Kasumi-1 (cell line): ENCODE measurements around the gene H3-3A.

Source experiments
- DNase-seq, 2 experiments: peaks; one replicate each; lab custom pipeline; 2025; lab: John Stamatoyannopoulos, UW

Gene H3-3A

DNA sequence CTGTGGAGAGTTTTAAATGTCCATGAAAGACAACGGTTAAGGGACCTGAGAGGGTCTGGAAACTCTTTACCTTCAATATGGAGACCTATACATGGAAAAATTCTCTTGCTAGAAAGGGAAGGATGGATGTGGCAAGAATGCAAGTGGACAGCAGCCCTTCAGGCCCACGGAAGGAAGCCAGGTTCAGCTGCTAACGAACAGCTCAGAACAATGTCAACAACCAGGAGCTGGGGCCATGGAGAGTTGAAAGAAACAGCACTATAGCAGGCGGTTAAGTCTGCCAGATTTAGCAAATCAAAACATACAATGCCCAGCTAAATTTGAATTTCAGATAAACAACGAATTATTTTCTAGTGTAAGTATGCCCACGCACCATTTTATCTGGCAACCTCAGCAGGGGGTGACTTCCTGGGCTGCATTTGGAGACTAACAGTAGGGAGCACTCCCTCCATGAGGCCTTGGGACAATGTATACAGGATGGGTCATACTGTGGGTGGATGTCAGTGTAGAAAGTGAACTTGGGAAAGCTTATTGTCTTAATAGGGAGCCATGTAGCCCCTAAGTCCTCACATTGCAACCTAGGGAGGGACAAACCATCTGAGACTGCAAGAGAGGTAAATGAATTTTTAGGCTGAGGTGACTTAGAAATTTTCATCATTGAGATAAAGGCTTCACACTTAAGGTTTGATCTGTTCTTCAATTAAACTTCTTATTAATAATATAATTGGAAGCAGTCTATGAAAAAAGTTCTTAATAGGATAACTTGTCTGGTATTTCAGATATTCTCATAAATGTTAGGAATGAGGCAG lies 7.8 kb upstream of the H3-3A start:
- DNase-seq = no peak

GRCh38 chr1:226059709-226060108 lies 2.8 kb upstream of the H3-3A start:
- no peak for DNase-seq

DNA sequence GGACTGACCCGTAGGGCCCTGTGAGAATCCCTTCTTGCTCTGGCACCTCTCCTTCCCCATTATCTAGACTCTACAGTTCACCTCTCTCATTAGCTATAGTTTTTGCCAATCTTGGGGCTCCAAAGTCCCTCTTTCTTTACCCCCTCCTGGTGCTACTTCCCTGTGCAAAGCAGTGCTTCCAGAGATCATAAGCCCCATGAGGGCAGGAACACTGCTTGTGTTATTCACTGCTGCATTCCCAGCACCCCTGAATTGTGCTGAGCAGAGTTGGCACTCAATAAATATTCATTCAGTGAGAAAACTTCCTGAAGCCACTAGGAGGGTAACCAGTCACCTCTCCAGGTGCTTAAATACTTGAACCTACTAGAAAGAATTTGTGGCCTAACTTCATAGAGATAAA lies 2.1 kb upstream of the H3-3A start:
- DNase-seq = no peak

DNA sequence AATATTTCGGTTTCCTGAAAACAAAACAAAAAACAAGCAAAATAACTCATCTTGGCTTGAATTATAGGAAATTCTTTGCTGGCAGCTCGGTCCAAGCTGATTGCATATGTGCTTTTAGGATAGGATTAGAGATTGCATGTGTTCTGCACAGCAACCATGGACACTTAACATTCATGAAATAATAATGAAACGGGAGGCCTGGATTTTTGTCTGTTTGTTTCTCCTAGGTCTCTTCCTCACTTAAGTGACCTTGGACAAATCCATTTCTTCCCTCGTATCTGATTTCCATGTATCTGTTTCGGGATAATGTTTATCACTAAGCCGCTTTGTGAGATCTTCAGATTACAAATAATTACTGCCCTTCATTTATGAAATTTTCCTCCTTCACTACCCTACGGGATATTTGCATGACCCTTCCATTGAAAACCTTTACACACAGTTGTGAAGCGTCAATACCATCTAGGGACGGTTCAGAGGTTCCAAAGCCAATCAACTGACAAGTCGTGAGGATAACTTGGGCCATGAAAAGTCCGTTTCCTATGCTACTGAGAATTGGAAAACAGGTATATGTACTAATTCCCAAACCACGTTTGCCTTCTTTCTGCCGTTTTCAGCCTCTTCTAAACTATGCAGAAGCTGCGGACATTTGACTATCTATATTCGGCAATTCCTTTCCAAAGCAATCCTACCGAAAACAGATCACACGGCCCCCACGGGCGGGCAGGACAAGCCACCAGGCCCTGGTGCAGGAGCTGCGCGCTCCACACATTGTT lies 1.3 kb upstream of the H3-3A start:
- peak; percentile 41 to 49 for DNase-seq

DNA sequence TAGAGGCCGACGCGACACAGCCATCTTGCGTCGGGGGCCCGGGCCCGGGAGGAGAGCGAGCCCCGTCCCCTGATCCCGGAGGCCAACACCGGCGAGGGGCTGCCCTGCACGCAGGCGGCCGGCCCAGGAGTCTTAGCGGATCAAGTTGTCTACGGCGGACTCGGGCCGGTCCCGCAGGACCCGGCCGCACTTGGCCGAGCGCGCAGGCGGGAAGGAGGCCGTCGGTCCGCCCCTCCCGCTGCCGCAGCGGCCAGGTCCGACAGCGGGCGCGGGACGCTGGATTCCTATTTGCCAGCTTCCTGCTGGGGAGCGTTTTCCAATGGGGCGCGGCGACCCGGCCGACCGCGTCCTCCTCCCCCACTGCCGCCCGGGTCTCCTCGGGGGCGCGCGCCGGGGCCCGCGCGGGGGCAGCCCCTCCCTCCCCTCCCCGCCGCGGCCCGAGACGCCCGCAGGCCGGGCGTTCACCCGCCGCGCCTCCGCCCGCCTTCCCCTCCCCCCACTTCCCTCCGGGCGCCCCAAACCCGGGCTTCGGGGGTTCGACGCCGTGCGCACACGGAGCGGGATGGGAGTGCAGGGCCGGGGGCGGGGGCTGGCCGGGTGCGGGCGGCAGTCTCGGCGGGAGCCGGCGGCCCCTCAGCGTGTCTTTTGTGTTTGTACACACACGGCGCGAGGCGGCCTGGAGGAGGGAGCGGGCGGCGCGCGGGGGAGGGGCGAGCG lies 517 bp upstream of the H3-3A start:
- peak; percentile 49 to 63 for DNase-seq

DNA sequence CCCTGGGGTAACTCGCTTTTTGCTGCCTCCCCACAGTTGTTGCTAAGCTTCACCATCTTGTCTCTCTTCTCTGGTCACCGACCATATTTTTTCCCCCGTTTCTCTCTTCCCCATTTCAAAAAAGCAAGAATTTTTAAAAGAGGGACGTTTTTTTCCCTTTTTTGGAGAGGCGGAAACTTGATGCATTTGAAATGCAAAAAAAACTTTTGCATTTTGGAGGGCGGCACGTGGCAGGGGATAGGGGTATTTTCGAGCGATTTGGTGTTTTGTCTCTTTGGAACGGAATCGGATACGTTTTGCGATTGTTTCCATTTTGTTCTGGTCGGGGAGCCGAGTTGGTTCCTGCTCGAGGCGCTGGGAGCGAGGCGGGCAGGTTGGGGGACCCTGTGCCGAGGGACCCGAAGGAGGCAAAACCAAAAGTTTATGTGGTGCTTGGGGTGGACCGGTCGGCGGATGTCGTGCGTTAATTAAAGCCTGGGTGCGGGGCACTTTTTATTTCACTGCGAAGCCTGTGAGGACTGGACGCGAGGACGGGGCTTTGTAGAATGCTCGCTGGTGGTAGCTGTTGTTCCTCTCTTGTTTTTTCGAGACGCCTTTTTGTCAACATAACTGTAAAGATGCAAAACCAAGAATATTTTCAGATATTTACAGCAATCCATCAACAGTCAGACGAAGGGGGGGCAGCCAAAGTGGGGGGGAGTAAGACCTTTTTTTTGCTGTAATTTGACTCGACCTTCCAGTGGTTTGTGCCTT lies 884 bp downstream of the H3-3A start:
- DNase-seq = peak; percentile 23 to 50

DNA sequence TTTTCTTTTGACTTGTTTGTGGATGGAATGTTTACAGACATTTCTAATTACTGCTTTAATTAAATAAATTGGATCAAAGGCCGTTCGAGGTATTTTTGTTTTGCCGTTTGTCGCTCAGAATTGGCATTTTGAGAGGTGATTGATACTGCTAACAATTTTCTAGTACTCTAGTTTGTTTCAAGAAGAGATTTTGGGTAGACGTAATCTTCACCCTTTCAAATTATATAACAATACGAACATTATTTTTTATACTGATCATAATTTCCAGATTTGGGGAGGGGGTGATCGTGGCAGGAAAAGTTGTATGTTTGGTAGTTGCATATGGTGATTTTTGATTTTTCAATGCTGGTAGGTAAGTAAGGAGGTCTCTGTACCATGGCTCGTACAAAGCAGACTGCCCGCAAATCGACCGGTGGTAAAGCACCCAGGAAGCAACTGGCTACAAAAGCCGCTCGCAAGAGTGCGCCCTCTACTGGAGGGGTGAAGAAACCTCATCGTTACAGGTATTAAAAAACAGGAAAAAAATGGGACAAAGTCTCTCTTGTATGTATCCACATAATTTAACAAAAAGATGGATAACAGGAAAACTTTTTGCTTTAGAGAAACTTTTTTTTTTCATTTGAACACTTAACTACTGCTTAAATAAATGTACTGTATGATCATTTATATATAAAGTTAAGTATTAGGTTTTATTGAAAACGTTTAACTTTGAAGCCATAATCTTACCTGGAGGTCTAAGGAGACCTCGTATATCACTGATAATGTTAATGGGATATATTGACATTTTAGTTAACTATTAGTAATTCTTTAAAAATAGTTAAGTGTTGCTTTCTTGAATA lies 1.7 kb downstream of the H3-3A start:
- peak; percentile 39 to 65 for DNase-seq

DNA sequence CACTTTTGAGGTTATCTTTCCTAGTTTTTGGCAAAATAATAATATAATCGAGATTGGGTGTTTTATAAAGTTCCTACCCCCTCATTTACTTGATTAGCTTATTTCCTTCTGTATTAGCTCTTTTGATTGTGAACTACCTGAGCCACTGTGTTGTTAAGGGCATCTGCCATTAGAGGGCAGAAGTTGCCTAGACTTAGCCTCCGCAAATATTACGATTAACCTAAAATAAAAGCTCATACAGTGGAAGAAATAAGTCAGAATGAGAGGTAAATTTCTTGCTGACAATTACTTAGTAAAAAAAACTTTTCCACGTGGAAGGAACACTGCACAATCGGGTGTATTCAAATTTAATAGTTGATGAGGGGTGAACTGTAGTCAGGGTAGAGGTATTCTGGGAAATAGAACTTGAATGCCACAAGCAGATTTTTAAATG lies 2.3 kb downstream of the H3-3A start:
- peak; percentile 64 to 75 for DNase-seq

DNA sequence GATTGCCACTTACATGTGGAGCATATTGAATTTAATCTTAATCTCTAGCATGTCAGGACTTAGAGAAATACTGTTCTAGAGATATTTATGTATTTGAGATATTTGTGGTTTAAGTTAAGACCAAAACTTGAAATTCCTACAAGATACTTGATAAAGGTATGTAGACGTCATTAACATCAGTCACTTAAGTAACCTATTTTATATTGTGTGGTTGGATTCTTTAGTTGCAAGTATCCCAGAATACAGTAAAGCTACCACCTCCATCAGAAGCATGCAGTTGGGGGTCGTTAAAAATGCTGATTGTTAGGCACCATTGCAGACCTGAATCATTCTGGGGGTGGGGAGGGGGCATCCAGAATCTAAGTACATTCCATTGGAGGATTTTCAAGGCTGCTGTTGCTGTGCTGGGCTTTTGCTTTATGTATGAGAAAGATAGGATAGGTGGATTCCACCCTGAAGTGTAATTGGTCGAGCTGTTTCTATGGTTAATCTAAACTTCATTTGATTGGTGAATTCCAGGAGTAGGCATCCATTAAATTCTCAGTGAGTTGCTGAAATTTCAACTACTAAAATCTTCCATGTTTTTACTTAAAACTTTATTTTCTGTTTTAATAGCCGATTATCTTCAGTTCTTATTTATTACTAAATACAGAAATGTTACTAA lies 4.0 kb downstream of the H3-3A start:
- DNase-seq = no peak

DNA sequence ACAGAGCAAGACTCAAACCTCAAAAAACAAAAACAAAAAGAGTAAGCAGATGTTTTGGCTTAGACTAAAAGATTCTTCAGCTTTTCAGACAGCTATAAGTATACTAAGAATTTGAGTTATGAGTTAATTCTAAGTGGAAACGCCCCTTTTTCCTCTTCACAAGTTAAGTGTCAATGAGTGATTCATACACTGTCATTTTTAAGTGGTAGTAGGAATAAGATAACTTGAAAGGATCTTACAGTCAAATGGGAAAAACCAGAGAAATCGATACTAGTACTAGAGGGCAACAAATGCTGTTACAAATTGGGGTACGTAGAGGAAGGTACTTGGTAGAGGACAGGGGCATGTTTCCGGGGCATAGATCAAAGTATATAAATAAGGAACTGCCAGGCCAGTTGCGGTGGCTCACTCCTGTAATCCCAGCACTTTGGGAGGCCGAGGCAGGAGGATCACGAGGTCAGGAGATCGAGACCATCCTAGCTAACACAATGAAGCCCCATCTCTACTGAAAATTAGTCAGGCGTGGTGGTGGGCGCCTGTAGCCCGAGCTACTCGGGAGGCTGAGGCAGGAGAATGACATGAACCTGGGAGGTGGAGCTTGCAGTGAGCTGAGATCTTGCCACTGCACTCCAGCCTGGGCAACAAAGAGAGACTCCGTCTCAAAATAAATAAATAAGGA lies 7.4 kb downstream of the H3-3A start:
- no peak for DNase-seq

DNA sequence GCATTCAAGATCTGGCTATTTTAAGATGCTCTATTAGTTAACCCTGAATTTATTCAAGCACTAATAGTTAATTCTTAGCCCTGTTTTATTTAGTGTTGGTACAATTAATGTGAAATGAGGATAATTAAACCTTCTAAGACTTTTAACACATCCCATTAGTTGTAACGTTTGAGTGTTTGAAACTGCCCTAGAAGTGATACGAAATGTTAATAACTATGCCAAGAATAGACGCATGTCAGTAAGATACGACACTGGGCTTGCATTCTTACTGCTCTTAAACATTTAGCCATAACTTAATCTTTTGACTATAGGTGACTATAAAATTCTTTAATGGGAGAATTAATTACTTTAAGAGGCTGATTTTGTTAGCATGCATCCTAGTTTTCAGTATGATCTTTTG lies 9.8 kb downstream of the H3-3A start:
- DNase-seq = no peak

- no peak for DNase-seq
These were observed 10.9 kb downstream of the H3-3A start for GRCh38 chr1:226073184-226073950.

DNA sequence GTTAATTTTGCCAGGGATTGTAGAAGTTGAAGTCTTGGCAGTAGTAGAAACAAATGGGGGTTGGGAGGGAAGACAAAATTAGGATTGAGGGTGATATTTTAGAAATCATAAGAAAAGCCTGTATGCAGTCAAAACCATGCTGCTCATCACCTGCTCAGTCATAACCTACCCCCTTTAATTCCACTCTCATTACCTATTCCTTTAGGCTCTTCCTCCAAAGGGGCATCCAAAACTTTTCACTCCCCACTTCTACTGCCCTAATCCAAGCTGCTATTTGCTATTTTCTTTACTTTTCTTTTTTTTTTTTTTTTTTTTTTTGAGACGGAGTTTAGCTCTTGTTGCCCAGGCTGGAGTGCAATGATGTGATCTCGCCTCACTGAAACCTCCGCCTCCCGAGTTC lies 11.5 kb downstream of the H3-3A start:
- no peak for DNase-seq

DNA sequence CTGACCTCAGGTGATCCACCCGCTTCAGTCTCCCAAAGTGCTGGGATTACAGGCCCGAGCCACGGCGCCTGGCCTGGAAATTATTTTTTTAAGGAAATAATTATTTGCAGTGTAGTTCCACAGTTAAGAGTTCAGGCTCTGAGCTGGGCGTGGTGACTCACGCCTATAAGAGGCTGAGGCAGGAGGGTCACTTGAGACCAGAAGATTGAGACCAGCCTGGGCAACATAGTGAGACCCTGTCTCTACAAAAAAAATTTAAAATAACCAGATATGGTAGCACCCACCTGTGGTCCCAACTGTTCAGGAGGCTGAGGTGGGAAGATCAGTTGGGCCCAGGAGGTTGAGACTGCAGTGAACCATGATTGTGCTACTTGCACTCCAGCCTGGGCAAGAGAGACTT lies 13.9 kb downstream of the H3-3A start:
- DNase-seq = no peak

GRCh38 chr1:226078374-226078773 lies 15.9 kb downstream of the H3-3A start:
- DNase-seq = no peak

DNA sequence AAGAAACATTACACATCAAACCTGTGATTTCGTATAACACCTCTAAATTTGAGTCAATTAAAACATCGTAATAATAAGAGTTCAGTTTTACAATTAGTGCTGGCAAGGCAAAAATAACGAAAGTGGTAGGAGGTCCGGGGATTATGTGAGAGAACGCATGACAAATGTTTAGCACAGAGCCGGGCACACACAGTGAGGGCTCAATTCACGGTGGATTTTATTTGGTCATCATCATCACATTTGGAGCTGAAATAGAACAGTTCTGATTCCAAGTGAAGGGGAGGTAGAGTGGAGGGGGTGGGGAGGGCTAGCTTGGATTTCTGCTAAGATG lies 20.0 kb downstream of the H3-3A start:
- DNase-seq = no peak

DNA sequence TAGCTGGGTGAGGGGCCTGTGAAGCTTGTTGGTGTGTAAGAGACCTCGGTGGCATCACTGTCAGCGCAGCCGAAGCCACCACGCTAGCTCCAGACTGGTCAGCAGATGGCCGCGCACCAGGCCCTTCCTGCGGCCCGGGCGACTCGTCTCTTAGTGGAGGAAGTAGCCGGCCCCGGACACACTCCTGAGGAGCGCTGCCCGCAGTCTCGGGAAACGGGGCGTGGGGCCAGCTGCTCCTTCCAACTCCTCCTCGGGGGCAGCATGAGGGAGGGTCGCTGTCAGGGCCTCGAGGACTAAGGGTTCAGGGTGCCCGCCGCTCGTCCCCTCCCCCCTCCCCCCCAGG lies 20.4 kb downstream of the H3-3A start:
- no peak for DNase-seq

DNA sequence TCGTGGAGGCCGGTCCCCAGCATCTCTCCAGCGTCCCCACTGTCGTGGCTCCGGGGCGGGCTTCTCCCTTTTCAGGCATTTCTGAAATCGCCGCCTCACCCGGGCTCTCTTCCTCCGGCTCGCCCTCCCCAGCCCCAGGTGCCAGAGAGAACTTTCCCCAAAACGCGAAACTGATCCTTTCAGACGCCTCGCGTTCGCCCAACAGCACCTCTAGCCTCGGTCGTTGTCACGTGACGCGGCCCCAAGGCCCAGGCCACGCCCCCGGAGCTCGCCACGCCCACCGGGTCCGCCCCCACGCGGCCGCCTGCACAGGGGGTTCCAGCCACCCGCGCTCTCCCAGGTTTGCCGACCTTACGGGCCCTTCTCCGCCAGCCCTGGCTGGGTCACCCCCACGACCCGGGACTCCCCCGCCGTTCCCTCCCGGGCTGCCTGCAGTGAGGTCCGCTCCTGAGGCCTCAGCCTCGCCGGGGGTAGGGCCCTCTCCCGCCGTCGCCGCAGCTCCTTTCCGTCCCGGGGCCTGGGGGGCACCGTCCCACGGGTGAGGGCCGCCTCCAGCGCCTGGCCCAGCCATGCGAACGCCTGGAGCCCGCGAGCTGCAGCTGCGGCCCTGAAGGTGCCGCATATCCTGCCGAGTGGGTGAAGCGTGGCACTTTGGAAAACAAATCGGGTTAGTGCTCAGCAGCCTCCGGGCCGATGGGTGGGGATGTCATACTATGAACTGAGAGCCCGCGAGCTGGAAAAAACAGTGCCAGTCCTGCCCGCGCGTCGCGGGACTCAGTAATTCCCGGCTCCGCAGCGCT lies 21.0 kb downstream of the H3-3A start:
- peak; percentile 53 to 75 for DNase-seq
